Stomach (tissue), 4 donors: Measurements from ENCODE around the gene PITPNC1.

Source experiments
- EP300 ChIP-seq: sonication (generic); formaldehyde crosslinking; IDR thresholded peaks from one replicate; pipeline ENCODE4 v1.6.1; 2017; ENCODE audit warnings: antibody characterized with exemption
- POLR2A ChIP-seq, 4 donors: fragments of 450-650 bp; IDR thresholded peaks; one replicate each; pipeline ENCODE4 v1.6.1; 2016; ENCODE audit warnings: antibody characterized with exemption in 4 of 4, control low read depth in 2 of 4, mild to moderate bottlenecking in 1 of 4, moderate library complexity in 1 of 4
- POLR2AphosphoS5 ChIP-seq, 3 donors: sonication (generic); formaldehyde crosslinking; IDR thresholded peaks; one replicate each; pipeline ENCODE4 v1.6.1; 2016; ENCODE audit warnings: antibody characterized with exemption in 3 of 3
- TF ChIP-seq, protein P1 (sequence below), 7 experiments: fragments of 450-650 bp in 4 of 7; fragments of 200-600 bp in 3 of 7; sonication (generic) in 3 of 7; IDR thresholded peaks; one replicate each; pipeline ENCODE4 v1.5.1; 2016 to 2019; ENCODE audit warnings: antibody characterized with exemption in 7 of 7, control low read depth in 2 of 7, mild to moderate bottlenecking in 1 of 7

DNA sequence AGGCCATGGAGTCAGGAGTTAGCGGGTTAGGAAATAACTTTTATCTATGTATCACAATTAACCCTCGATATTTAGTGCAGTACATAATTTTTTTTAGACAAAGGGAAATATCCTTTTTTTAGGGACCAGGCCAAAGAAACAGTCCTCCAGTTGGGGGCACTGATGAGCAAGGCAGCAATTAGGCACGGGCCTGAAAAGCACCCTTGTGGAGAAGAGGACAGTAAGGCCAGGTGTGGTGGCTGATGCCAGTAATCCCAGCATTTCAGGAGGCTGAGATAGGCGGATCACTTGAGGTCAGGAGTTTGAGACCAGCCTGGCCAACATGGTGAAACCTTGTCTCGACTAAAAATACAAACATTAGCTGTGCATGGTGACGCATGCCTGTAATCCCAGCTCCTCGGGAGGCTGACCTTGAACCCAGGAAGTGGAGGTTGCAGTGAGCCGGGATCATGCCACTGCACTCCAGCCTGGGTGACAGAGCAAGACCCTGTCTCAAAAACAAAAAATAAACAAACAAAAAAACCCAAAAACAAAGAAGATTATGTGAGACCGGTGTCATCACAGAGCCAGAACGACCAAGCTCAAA lies 182.4 kb downstream of the PITPNC1 start:
- no peak for TF ChIP-seq POLR2AphosphoS5 (IDR thresholded peaks at IDR 0.05)
- TF ChIP-seq, protein P1, sequence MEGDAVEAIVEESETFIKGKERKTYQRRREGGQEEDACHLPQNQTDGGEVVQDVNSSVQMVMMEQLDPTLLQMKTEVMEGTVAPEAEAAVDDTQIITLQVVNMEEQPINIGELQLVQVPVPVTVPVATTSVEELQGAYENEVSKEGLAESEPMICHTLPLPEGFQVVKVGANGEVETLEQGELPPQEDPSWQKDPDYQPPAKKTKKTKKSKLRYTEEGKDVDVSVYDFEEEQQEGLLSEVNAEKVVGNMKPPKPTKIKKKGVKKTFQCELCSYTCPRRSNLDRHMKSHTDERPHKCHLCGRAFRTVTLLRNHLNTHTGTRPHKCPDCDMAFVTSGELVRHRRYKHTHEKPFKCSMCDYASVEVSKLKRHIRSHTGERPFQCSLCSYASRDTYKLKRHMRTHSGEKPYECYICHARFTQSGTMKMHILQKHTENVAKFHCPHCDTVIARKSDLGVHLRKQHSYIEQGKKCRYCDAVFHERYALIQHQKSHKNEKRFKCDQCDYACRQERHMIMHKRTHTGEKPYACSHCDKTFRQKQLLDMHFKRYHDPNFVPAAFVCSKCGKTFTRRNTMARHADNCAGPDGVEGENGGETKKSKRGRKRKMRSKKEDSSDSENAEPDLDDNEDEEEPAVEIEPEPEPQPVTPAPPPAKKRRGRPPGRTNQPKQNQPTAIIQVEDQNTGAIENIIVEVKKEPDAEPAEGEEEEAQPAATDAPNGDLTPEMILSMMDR (IDR thresholded peaks at IDR 0.05), result peak in 2 of 7 experiments; percentile 9 to 20
- no peak for TF ChIP-seq POLR2A (IDR thresholded peaks at IDR 0.05)
- TF ChIP-seq EP300, result no peak
